ENCODE data around the gene CCDC197.

DNA sequence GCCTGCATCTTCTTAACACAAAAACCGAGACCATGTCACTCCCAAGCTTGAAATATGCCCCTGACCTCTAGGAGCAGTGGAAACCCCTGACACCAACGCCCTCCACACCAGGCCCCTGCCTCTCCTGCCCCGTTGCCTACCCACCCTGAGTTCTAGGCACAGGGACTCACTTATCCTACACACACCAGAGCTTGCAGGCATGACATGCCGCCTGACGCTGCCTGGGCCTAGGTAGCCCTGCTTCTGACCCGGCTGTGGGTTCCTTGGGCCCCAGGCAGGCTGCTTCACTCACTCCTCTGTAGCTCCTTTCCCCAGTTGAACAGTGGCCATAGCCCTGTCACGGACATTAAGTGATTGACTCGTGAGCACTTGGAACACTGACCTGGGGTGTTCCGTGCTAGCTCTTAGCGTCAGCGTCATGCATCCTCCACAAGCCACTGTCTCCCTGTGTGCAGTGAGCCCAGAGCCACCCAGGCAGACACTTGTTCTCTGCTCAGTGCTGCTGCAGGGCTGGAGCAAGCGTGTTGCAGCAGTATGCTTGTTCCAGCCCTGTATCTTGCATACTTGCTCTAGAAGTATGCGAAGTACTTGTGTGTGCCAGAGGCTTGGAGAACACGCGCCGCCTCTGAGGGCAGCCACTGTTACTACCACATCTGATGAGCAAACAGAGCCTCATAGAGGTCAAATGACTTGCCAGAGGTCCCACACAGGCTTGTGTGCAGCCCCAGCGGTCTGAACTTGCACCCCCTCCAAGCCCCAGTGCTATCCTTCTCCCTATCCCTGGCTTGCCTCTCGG is 44.6 kb downstream of the CCDC197 start:
- TF ChIP-seq FOXM1 (IDR thresholded peaks at IDR 0.05; ENCODE audit: borderline replicate concordance) (no peak), ARNT (IDR thresholded peaks at IDR 0.05) (no peak), CTBP1 (IDR thresholded peaks at IDR 0.05; ENCODE audit: borderline replicate concordance) (no peak), SP1 (IDR thresholded peaks at IDR 0.05) (no peak), FOXA1 (IDR thresholded peaks at IDR 0.05) (no peak), FOXK2 (IDR thresholded peaks at IDR 0.05) (no peak)

All from HEK293T (cell line).